ENCODE data around the gene TRABD.
A peak's percentile ranks its signal among the peaks of the same experiment; 100 is the strongest.

The TRABD gene

DNA sequence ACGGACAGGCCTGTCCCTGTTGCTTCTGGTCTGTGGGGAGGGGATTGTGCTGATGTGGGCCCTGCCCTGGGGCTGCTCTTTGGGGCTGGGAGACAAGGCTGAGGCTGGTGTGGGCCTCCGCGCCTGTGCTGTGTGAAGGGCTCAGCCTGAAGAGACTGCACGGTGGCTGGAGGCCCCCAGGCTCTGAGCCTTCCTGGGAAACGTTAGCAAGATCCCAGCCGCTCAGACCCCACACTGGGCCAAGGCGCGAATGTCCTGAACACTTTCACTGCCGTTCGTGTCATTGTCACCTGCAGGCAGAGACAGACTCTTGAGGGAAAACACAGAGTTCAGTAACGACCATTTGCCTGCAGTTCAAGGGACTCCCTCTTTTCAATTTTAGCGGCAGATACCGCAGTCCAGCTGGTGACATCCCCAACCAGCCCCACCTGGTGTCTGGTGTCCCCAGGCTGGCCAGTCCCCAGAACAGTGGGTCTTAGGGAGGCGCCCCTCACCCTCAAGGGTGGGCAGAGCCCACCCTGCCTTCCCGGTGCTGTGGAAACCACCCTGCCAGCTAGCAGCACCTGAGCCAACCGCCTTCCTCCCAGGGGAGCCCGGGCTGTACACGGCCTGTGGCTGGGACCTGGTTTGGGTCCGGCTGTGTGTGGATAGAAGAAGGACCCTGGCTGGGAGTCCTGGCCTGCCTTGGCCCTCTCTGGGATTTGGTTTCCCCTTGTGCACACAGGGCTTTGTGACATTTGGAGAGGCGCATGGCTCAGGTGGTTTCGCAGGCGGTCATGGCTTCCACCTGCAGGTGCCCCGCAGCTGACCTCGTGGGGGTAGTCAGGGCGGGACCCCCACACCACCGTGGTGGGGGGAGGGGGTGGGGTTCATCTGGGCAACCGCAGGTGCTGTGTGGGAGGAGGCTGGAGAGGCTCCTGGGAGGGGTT lies 9.5 kb upstream of the TRABD start:
- Histone ChIP-seq H3K27ac (ENCODE audit: low read length, poor library complexity, severe bottlenecking) (no peak overlapping the region), H4K91ac (ENCODE audit: low read length) (no peak overlapping the region), H2BK5ac (ENCODE audit: low read depth, low read length, poor library complexity, severe bottlenecking) (no peak overlapping the region), H2AFZ (ENCODE audit: low read depth, low read length) (no peak overlapping the region), H3K4ac (ENCODE audit: low read depth in 1 of 2, low read length in 2 of 2) (no peak overlapping the region), H3K36me3 (ENCODE audit: control insufficient read depth in 1 of 2, insufficient read depth in 2 of 2, low read depth in 1 of 2, low read length in 2 of 2) (no peaks in the 10 kb centered on the region), H2AK5ac (ENCODE audit: low read length, severe bottlenecking) (no peak overlapping the region), H3K9me3 (ENCODE audit: control insufficient read depth, low read length) (peaks cover 3% of the 10 kb centered on the region), H3K23ac (ENCODE audit: low read length in 2 of 2) (no peak overlapping the region), H4K8ac (ENCODE audit: low read length) (no peak overlapping the region), H3K9ac (ENCODE audit: low read length) (no peak overlapping the region), H3K4me2 (ENCODE audit: low read length, poor library complexity, severe bottlenecking) (no peak overlapping the region), H3K4me1 (ENCODE audit: control insufficient read depth, insufficient read depth, low read depth, low read length) (no peaks in the 10 kb centered on the region), H3K18ac (ENCODE audit: low read depth in 1 of 2, low read length in 2 of 2) (no peak overlapping the region), H2BK15ac (ENCODE audit: low read depth, poor library complexity, severe bottlenecking) (peak overlapping the region; percentile 37), H3K14ac (ENCODE audit: low read length in 2 of 2) (no peak overlapping the region), H2BK12ac (ENCODE audit: low read length in 2 of 2) (no peak overlapping the region), H3K27me3 (ENCODE audit: control insufficient read depth in 1 of 2, insufficient read depth in 1 of 2, low read length in 2 of 2) (peaks cover 8 to 65% of the 10 kb centered on the region in 2 experiments), H3K4me3 (ENCODE audit: insufficient read depth in 1 of 2, low read depth in 1 of 2, low read length in 2 of 2) (no peak overlapping the region), H2BK120ac (ENCODE audit: low read depth, low read length) (no peak overlapping the region), H3K79me1 (replicated peaks; ENCODE audit: low read length, poor library complexity, severe bottlenecking) (no peaks in the 10 kb centered on the region)
- DNase-seq = no peak
- WGBS = 80% methylated on average over 27 of the region's 27 CpGs

DNA sequence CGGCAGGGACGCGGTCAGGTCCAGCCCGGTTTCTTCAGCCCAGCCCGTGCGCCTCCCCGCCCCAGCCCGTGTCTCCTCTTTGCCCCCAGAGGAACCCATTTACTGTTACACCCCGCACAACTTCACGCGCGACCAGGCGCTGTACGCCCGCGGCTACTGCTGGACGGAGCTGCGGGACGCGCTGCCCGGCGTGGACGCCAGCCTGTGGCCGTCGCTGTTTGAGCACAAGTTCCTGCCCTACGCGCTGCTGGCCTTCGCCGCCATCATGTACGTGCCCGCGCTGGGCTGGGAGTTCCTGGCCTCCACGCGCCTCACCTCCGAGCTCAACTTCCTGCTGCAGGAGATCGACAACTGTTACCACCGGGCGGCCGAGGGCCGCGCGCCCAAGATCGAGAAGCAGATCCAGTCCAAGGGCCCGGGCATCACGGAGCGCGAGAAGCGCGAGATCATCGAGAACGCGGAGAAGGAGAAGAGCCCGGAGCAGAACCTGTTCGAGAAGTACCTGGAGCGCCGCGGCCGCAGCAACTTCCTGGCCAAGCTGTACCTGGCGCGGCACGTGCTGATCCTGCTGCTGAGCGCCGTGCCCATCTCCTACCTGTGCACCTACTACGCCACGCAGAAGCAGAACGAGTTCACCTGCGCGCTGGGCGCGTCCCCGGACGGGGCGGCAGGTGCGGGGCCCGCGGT lies 8.7 kb upstream of the TRABD start:
- H3K36me3 ChIP-seq (ENCODE audit: control insufficient read depth in 1 of 2, insufficient read depth in 2 of 2, low read depth in 1 of 2, low read length in 2 of 2) = no peaks in the 10 kb centered on the region
- 96% methylated on average over 76 of the region's 76 CpGs for WGBS

DNA sequence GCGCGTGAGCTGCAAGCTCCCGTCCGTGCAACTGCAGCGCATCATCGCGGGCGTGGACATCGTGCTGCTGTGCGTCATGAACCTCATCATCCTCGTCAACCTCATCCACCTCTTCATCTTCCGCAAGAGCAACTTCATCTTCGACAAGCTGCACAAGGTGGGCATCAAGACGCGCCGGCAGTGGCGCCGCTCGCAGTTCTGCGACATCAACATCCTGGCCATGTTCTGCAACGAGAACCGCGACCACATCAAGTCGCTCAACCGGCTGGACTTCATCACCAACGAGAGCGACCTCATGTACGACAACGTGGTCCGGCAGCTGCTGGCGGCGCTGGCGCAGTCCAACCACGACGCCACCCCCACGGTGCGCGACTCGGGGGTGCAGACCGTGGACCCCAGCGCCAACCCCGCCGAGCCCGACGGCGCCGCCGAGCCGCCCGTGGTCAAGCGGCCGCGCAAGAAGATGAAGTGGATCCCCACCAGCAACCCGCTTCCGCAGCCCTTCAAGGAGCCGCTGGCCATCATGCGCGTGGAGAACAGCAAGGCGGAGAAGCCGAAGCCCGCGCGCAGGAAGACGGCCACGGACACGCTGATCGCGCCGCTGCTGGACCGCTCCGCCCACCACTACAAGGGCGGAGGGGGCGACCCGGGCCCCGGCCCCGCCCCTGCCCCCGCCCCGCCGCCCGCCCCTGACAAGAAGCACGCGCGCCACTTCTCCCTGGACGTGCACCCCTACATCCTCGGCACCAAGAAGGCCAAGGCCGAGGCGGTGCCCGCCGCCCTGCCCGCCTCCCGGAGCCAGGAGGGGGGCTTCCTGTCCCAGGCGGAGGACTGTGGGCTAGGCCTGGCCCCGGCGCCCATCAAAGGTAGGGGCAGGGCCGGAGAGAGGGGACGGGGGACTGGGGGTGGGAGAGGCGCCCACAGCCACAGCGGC lies 7.9 kb upstream of the TRABD start:
- H3K27me3 ChIP-seq (ENCODE audit: control insufficient read depth in 1 of 2, insufficient read depth in 1 of 2, low read length in 2 of 2) = peaks cover 0 to 57% of the 10 kb centered on the region in 2 experiments
- H3K4me3 ChIP-seq (ENCODE audit: insufficient read depth in 1 of 2, low read depth in 1 of 2, low read length in 2 of 2) = no peak overlapping the region
- no peak overlapping the region for H3K4me2 ChIP-seq (ENCODE audit: low read length, poor library complexity, severe bottlenecking)
- no peak overlapping the region for H2BK5ac ChIP-seq (ENCODE audit: low read depth, low read length, poor library complexity, severe bottlenecking)
- no peak overlapping the region for H3K4ac ChIP-seq (ENCODE audit: low read depth in 1 of 2, low read length in 2 of 2)
- no peak overlapping the region for H3K18ac ChIP-seq (ENCODE audit: low read depth in 1 of 2, low read length in 2 of 2)
- no peak overlapping the region for H3K14ac ChIP-seq (ENCODE audit: low read length in 2 of 2)
- no peak overlapping the region for H2BK15ac ChIP-seq (ENCODE audit: low read depth, poor library complexity, severe bottlenecking)
- no peaks in the 10 kb centered on the region for H3K79me1 ChIP-seq (replicated peaks; ENCODE audit: low read length, poor library complexity, severe bottlenecking)
- WGBS = 84% methylated on average over 89 of the region's 98 CpGs
- H3K36me3 ChIP-seq (ENCODE audit: control insufficient read depth in 1 of 2, insufficient read depth in 2 of 2, low read depth in 1 of 2, low read length in 2 of 2) = no peaks in the 10 kb centered on the region
- no peak overlapping the region for H2AFZ ChIP-seq (ENCODE audit: low read depth, low read length)
- no peak overlapping the region for H2BK12ac ChIP-seq (ENCODE audit: low read length in 2 of 2)
- H4K8ac ChIP-seq (ENCODE audit: low read length) = no peak overlapping the region
- no peak overlapping the region for H3K27ac ChIP-seq (ENCODE audit: low read length, poor library complexity, severe bottlenecking)
- H3K9me3 ChIP-seq (ENCODE audit: control insufficient read depth, low read length) = peaks cover 3% of the 10 kb centered on the region
- no peak for DNase-seq
- H3K23ac ChIP-seq (ENCODE audit: low read length in 2 of 2) = no peak overlapping the region
- H2AK5ac ChIP-seq (ENCODE audit: low read length, severe bottlenecking) = no peak overlapping the region
- no peak overlapping the region for H4K91ac ChIP-seq (ENCODE audit: low read length)
- no peak overlapping the region for H3K9ac ChIP-seq (ENCODE audit: low read length)
- H2BK120ac ChIP-seq (ENCODE audit: low read depth, low read length) = no peak overlapping the region
- H3K4me1 ChIP-seq (ENCODE audit: control insufficient read depth, insufficient read depth, low read depth, low read length) = peaks cover 1% of the 10 kb centered on the region

More for the DNA sequence above, 8.7 kb upstream of the TRABD start:
- H2AFZ ChIP-seq (ENCODE audit: low read depth, low read length) = no peak overlapping the region
- no peak overlapping the region for H4K91ac ChIP-seq (ENCODE audit: low read length)
- H2BK15ac ChIP-seq (ENCODE audit: low read depth, poor library complexity, severe bottlenecking) = peak overlapping the region; percentile 58
- no peak overlapping the region for H3K9ac ChIP-seq (ENCODE audit: low read length)
- H3K14ac ChIP-seq (ENCODE audit: low read length in 2 of 2) = no peak overlapping the region
- no peak overlapping the region for H3K27ac ChIP-seq (ENCODE audit: low read length, poor library complexity, severe bottlenecking)
- H3K4me3 ChIP-seq (ENCODE audit: insufficient read depth in 1 of 2, low read depth in 1 of 2, low read length in 2 of 2) = no peak overlapping the region
- H2BK5ac ChIP-seq (ENCODE audit: low read depth, low read length, poor library complexity, severe bottlenecking) = no peak overlapping the region
- H2BK120ac ChIP-seq (ENCODE audit: low read depth, low read length) = no peak overlapping the region
- peaks cover under 1 to 57% of the 10 kb centered on the region in 2 experiments for H3K27me3 ChIP-seq (ENCODE audit: control insufficient read depth in 1 of 2, insufficient read depth in 1 of 2, low read length in 2 of 2)
- H3K9me3 ChIP-seq (ENCODE audit: control insufficient read depth, low read length) = peaks cover 3% of the 10 kb centered on the region
- no peak overlapping the region for H3K23ac ChIP-seq (ENCODE audit: low read length in 2 of 2)
- no peak overlapping the region for H3K4me2 ChIP-seq (ENCODE audit: low read length, poor library complexity, severe bottlenecking)
- no peak overlapping the region for H4K8ac ChIP-seq (ENCODE audit: low read length)
- H3K4me1 ChIP-seq (ENCODE audit: control insufficient read depth, insufficient read depth, low read depth, low read length) = no peaks in the 10 kb centered on the region
- DNase-seq = no peak
- no peak overlapping the region for H3K18ac ChIP-seq (ENCODE audit: low read depth in 1 of 2, low read length in 2 of 2)
- no peak overlapping the region for H2BK12ac ChIP-seq (ENCODE audit: low read length in 2 of 2)
- no peak overlapping the region for H2AK5ac ChIP-seq (ENCODE audit: low read length, severe bottlenecking)
- no peak overlapping the region for H3K4ac ChIP-seq (ENCODE audit: low read depth in 1 of 2, low read length in 2 of 2)
- H3K79me1 ChIP-seq (replicated peaks; ENCODE audit: low read length, poor library complexity, severe bottlenecking) = no peaks in the 10 kb centered on the region

Measured in mesenchymal stem cell (in vitro differentiated cells and primary cell).